HepG2 (cell line): ENCODE measurements around the gene ARHGAP29. TPM values are rescaled to one million over a fixed set of nuclear protein-coding genes. Genes with fewer than 3 reads are reported as not detected.
A peak's percentile ranks its signal among the peaks of the same experiment; 100 is the strongest.

ENCODE experiments used
- KAT8 ChIP-seq: IDR thresholded peaks from 2 replicates; pipeline ENCODE4 v1.6.1; 2016; ENCODE audit warnings: missing genetic modification reagents, missing compliant biosample characterization
- ZNF333 ChIP-seq: sonication (generic); formaldehyde crosslinking; IDR thresholded peaks from 2 replicates; pipeline ENCODE4 v1.4.0; 2020; ENCODE audit warnings: mild to moderate bottlenecking, missing genetic modification reagents, borderline replicate concordance
- ZNF607 ChIP-seq: sonication (generic); formaldehyde crosslinking; IDR thresholded peaks from 2 replicates; pipeline ENCODE4 v1.5.1; 2020; ENCODE audit warnings: missing genetic modification reagents, mild to moderate bottlenecking, borderline replicate concordance
- ZNF788 ChIP-seq: sonication (generic); formaldehyde crosslinking; IDR thresholded peaks from 2 replicates; pipeline ENCODE4 v1.5.0; 2020; ENCODE audit warnings: mild to moderate bottlenecking, missing genetic modification reagents, borderline replicate concordance
- ZNF891 ChIP-seq: sonication (generic); formaldehyde crosslinking; IDR thresholded peaks from 2 replicates; pipeline ENCODE4 v1.5.0; 2020; ENCODE audit warnings: mild to moderate bottlenecking, missing genetic modification reagents
- polyA plus RNA-seq, 8 experiments: library from polyadenylated mRNA; depleted of rRNA in 3 of 8; stranded (reverse) in 7 of 8; unstranded in 1 of 8; fragments of >200 nt; fragmentation: Illumina TruSeq in 4 of 8; extraction: Trizol in 4 of 8; gene quantifications; 2 replicates each; pipeline versions ENCODE4 v1.2.1 to v1.2.3, GENCODE V29; 2011 to 2016; ENCODE audit warnings: low read depth in 4 of 8, missing spikeins in 1 of 8, mixed read lengths in 1 of 8; ENCODE audit not compliant: insufficient read depth in 1 of 8
- total RNA-seq, 5 experiments: library from RNA; depleted of rRNA; stranded (reverse); fragments of >200 nt; fragmentation: Illumina TruSeq; extraction: Trizol; gene quantifications; 2 replicates each; pipeline ENCODE4 v1.2.3, GENCODE V29; 2016; ENCODE audit warnings: low read depth in 1 of 5
- TF ChIP-seq, protein P1 (sequence below): sonication (generic); formaldehyde crosslinking; IDR thresholded peaks from 2 replicates; pipeline ENCODE4 v1.5.0; 2020; ENCODE audit warnings: mild to moderate bottlenecking, missing genetic modification reagents, moderate library complexity
- TF ChIP-seq, protein P2 (sequence below): sonication (generic); formaldehyde crosslinking; IDR thresholded peaks from 2 replicates; pipeline ENCODE4 v1.8.0; 2022; ENCODE audit warnings: missing genetic modification reagents, mild to moderate bottlenecking, moderate library complexity, borderline replicate concordance
- TF ChIP-seq, protein P3 (sequence below): sonication (generic); formaldehyde crosslinking; IDR thresholded peaks from 2 replicates; pipeline ENCODE4 v1.4.0; 2020; ENCODE audit warnings: missing genetic modification reagents, low read depth, mild to moderate bottlenecking, borderline replicate concordance
- TF ChIP-seq, protein P4 (sequence below): sonication (generic); formaldehyde crosslinking; IDR thresholded peaks from 2 replicates; pipeline ENCODE4 v1.8.0; 2022; ENCODE audit warnings: missing genetic modification reagents, mild to moderate bottlenecking, borderline replicate concordance
- TF ChIP-seq, protein P5 (sequence below): sonication (generic); formaldehyde crosslinking; IDR thresholded peaks from 2 replicates; pipeline ENCODE4 v1.5.0; 2020; ENCODE audit warnings: mild to moderate bottlenecking, missing genetic modification reagents

ARHGAP29 gene
- total and polyA plus RNA-seq, 2 of the 13 experiments (the other 11 are each of a cell fraction or from before 2014, with no cell fraction given), result 12.8 to 18.3 TPM

DNA sequence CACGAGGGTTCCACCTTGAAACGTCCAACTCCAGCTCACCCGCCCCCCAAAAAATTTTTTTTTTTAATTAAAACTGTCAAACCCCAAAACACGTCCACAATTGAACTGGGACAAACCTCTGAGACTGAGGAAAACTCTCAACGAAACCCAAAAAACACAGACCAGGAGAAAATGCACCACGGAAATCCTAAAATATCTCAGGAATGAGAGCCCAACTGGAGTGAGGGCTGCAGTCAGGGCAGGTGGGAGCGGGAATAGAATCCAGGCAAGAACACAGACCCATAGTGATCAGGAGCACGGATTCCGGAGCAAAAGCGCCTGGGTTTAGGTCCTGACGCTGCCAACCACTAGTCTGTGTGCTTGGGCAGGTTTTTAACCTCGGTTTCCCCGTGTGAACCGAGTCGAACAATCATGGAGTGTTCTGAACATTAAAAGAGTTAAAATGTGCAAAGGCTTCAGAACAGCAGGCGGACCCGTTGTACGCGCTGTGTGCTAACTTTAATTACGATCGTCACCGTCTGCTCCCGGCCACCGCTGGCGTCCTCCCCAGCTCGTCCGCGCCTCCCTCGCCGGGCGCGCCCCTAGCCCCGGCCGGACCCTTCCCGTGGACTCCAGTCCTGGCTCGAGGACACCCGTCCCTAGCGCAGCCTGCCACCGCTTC, 624 bp downstream of the ARHGAP29 start (continued):
- TF ChIP-seq, protein P1, sequence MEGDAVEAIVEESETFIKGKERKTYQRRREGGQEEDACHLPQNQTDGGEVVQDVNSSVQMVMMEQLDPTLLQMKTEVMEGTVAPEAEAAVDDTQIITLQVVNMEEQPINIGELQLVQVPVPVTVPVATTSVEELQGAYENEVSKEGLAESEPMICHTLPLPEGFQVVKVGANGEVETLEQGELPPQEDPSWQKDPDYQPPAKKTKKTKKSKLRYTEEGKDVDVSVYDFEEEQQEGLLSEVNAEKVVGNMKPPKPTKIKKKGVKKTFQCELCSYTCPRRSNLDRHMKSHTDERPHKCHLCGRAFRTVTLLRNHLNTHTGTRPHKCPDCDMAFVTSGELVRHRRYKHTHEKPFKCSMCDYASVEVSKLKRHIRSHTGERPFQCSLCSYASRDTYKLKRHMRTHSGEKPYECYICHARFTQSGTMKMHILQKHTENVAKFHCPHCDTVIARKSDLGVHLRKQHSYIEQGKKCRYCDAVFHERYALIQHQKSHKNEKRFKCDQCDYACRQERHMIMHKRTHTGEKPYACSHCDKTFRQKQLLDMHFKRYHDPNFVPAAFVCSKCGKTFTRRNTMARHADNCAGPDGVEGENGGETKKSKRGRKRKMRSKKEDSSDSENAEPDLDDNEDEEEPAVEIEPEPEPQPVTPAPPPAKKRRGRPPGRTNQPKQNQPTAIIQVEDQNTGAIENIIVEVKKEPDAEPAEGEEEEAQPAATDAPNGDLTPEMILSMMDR (CRISPR knock-in tag), result peak; percentile 41
- 0 out of 2 replicates have a peak, but pooled peaks have one; percentile 44 for TF ChIP-seq ZNF788
- TF ChIP-seq ZNF607 (CRISPR knock-in tag), result 0 out of 2 replicates have a peak, but pooled peaks have one; percentile 0
- 0 out of 2 replicates have a peak, but pooled peaks have one; percentile 13 for TF ChIP-seq ZNF891 (CRISPR knock-in tag)
- TF ChIP-seq, protein P2, sequence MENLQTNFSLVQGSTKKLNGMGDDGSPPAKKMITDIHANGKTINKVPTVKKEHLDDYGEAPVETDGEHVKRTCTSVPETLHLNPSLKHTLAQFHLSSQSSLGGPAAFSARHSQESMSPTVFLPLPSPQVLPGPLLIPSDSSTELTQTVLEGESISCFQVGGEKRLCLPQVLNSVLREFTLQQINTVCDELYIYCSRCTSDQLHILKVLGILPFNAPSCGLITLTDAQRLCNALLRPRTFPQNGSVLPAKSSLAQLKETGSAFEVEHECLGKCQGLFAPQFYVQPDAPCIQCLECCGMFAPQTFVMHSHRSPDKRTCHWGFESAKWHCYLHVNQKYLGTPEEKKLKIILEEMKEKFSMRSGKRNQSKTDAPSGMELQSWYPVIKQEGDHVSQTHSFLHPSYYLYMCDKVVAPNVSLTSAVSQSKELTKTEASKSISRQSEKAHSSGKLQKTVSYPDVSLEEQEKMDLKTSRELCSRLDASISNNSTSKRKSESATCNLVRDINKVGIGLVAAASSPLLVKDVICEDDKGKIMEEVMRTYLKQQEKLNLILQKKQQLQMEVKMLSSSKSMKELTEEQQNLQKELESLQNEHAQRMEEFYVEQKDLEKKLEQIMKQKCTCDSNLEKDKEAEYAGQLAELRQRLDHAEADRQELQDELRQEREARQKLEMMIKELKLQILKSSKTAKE (CRISPR knock-in tag), result no peak
- TF ChIP-seq, protein P3, sequence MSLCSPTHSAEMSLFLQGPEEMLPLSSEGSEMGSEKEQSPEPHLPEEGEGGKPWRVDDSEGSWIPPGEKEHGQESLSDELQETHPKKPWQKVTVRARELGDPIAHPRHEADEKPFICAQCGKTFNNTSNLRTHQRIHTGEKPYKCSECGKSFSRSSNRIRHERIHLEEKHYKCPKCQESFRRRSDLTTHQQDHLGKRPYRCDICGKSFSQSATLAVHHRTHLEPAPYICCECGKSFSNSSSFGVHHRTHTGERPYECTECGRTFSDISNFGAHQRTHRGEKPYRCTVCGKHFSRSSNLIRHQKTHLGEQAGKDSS (CRISPR knock-in tag), result peak; percentile 67; the same call in 1 of the 2 replicates
- TF ChIP-seq, protein P4, sequence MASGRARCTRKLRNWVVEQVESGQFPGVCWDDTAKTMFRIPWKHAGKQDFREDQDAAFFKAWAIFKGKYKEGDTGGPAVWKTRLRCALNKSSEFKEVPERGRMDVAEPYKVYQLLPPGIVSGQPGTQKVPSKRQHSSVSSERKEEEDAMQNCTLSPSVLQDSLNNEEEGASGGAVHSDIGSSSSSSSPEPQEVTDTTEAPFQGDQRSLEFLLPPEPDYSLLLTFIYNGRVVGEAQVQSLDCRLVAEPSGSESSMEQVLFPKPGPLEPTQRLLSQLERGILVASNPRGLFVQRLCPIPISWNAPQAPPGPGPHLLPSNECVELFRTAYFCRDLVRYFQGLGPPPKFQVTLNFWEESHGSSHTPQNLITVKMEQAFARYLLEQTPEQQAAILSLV (CRISPR knock-in tag), result 0 out of 2 replicates have a peak, but pooled peaks have one; percentile 1
- peak; percentile 57; the same call in 1 of the 2 replicates for TF ChIP-seq ZNF333 (CRISPR knock-in tag)
- 0 out of 2 replicates have a peak, but pooled peaks have one; percentile 42 for TF ChIP-seq KAT8 (CRISPR knock-in tag)
- TF ChIP-seq, protein P5, sequence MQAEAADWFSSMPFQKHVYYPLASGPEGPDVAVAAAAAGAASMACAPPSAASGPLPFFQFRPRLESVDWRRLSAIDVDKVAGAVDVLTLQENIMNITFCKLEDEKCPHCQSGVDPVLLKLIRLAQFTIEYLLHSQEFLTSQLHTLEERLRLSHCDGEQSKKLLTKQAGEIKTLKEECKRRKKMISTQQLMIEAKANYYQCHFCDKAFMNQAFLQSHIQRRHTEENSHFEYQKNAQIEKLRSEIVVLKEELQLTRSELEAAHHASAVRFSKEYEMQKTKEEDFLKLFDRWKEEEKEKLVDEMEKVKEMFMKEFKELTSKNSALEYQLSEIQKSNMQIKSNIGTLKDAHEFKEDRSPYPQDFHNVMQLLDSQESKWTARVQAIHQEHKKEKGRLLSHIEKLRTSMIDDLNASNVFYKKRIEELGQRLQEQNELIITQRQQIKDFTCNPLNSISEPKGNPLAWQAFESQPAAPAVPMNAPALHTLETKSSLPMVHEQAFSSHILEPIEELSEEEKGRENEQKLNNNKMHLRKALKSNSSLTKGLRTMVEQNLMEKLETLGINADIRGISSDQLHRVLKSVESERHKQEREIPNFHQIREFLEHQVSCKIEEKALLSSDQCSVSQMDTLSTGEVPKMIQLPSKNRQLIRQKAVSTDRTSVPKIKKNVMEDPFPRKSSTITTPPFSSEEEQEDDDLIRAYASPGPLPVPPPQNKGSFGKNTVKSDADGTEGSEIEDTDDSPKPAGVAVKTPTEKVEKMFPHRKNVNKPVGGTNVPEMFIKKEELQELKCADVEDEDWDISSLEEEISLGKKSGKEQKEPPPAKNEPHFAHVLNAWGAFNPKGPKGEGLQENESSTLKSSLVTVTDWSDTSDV (CRISPR knock-in tag), result 0 out of 2 replicates have a peak, but pooled peaks have one; percentile 40
